NB4 (cell line): ENCODE data around the gene IFNGR1.

Experiments used
- DNase-seq: peaks from one replicate; pipeline ENCODE4 v3.0.0; 2010; ENCODE audit warnings: low read depth
- H3K4me3 ChIP-seq: one replicate; pipeline ENCODE4 v1.5.1; 2011; ENCODE audit warnings: mild to moderate bottlenecking, low read depth, low read length, moderate library complexity
- MAX ChIP-seq: IDR thresholded peaks from 2 replicates; pipeline ENCODE4 v1.6.1; 2011; ENCODE audit warnings: low read depth, low read length
- MYC ChIP-seq: IDR thresholded peaks from 2 replicates; pipeline ENCODE4 v1.6.1; 2011; ENCODE audit warnings: low read depth, low read length
- POLR2A ChIP-seq: IDR thresholded peaks from 2 replicates; pipeline ENCODE4 v1.6.1; 2011; ENCODE audit warnings: mild to moderate bottlenecking; ENCODE audit not compliant: insufficient read length; ENCODE audit errors: extremely low read depth
- TF ChIP-seq, protein P1 (sequence below): IDR thresholded peaks from one replicate; pipeline ENCODE4 v1.5.1; 2012; ENCODE audit warnings: low read depth, low read length

The IFNGR1 gene

DNA sequence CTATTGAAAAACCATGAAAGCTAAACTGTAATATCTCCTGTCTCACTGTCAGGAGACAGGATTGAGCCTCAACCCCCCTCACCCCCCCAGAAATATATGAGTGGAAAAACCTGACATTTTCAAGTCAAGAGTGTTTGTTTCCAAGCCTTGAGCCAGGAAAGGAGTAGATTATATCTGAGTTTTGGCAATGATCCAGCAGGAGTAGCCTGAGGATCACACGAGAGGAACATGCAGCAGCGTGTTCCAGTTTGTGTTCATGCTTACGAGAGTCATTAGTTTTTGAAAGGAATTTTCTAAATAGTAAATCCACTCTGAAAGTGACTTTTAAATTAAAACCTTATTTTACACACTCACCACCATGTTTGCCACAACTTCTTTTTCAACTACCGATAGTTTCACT lies 61.6 kb downstream of the IFNGR1 start:
- no peak for DNase-seq
- TF ChIP-seq MYC (no peak), MAX (no peak), POLR2A (no peak)
- TF ChIP-seq, protein P1, sequence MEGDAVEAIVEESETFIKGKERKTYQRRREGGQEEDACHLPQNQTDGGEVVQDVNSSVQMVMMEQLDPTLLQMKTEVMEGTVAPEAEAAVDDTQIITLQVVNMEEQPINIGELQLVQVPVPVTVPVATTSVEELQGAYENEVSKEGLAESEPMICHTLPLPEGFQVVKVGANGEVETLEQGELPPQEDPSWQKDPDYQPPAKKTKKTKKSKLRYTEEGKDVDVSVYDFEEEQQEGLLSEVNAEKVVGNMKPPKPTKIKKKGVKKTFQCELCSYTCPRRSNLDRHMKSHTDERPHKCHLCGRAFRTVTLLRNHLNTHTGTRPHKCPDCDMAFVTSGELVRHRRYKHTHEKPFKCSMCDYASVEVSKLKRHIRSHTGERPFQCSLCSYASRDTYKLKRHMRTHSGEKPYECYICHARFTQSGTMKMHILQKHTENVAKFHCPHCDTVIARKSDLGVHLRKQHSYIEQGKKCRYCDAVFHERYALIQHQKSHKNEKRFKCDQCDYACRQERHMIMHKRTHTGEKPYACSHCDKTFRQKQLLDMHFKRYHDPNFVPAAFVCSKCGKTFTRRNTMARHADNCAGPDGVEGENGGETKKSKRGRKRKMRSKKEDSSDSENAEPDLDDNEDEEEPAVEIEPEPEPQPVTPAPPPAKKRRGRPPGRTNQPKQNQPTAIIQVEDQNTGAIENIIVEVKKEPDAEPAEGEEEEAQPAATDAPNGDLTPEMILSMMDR: no peak
- no peak overlapping the region for H3K4me3 ChIP-seq

DNA sequence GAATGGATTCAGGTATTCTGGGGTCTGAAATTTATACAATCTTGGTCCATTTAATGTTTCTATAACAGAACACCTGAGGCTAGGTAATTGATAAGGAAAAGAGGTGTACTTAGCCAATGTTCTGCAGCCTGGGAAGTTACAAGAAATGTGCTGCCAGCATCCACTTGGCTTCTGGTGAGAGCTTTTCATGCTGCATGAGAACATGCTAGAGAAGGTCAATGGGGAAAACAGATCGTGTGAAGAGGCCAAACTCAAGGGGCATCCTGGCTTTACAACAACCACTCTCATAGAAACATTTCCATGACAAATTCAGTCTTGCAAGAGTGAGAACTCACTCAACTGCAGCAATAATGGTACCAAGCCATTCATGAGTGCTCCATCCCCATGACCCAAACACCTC lies 62.5 kb downstream of the IFNGR1 start:
- no peak overlapping the region for H3K4me3 ChIP-seq
- TF ChIP-seq, protein P1: no peak
- TF ChIP-seq MYC (no peak), MAX (no peak), POLR2A (no peak)
- no peak for DNase-seq

- peak; percentile 90 for DNase-seq
- TF ChIP-seq MAX: 0 out of 2 replicates have a peak, but pooled peaks have one; percentile 8
- TF ChIP-seq MYC: no peak
- H3K4me3 ChIP-seq: no peak overlapping the region
Observed at GRCh38 chr6:137155830-137156229, 63.4 kb downstream of the IFNGR1 start.

DNA sequence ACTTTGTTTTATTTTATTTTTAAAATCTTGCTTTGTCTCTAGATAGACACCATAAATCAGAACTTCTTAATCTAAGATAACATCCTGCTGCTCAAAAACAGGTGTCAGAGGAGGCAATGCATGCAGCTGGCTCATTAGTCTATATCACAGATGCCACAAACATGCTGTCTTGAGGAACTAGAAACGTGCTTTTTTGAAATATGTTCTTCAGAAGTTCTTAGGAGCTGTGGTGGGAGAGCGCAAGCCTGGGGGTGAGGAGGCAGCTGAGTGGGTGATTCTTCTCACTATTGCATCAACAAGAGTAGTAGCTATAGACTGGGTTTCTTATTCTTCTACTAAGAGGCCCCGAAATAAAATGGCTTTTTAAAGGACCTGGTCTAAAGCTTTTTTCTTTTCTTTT lies 69.1 kb downstream of the IFNGR1 start:
- DNase-seq: peak; percentile 59
- H3K4me3 ChIP-seq: no peak overlapping the region
- TF ChIP-seq POLR2A: no peak
- TF ChIP-seq, protein P1: no peak
- TF ChIP-seq MAX: no peak
- TF ChIP-seq MYC: no peak

GRCh38 chr6:137149035-137149393 lies 70.2 kb downstream of the IFNGR1 start:
- TF ChIP-seq MYC (no peak), MAX (no peak), POLR2A (no peak)
- TF ChIP-seq, protein P1: no peak
- H3K4me3 ChIP-seq: no peak overlapping the region
- DNase-seq: no peak

GRCh38 chr6:137148306-137149034 lies 70.7 kb downstream of the IFNGR1 start:
- peak; percentile 95 for DNase-seq
- TF ChIP-seq MAX: 0 out of 2 replicates have a peak, but pooled peaks have one; percentile 11
- no peak for TF ChIP-seq POLR2A
- no peak overlapping the region for H3K4me3 ChIP-seq
